Activated T-helper 2 cell treated with anti-CD3 and anti-CD28 coated beads, Interferon-gamma antibody, Interleukin-2, Interleukin-4, amounts not matched to agents 10 μg/mL and 5 μg/mL and 100 μg/mL, durations not matched to agents 14 hours and 24 hours and 36 hours (primary cell): ENCODE data around the gene ARPC4. TPM values are rescaled to one million over a fixed set of nuclear protein-coding genes. Genes with fewer than 3 reads are reported as not detected.

Experiments
- DNase-seq: peaks from one replicate; pipeline ENCODE4 v3.0.0; 2021; ENCODE audit warnings: low spot score
- H3K27ac Mint-ChIP-seq: one replicate; pipeline ENCODE4 v1.8.0; 2021; ENCODE audit warnings: mixed read lengths
- H3K27me3 Mint-ChIP-seq: one replicate; pipeline ENCODE4 v1.8.0; 2021; ENCODE audit warnings: low read depth, mixed read lengths
- H3K36me3 Mint-ChIP-seq: one replicate; pipeline ENCODE4 v1.8.0; 2021; ENCODE audit warnings: low read depth, mixed read lengths
- H3K4me1 Mint-ChIP-seq: one replicate; pipeline ENCODE4 v1.8.0; 2021; ENCODE audit warnings: low read depth, mixed read lengths
- H3K4me3 Mint-ChIP-seq: one replicate; pipeline ENCODE4 v1.8.0; 2021; ENCODE audit warnings: low read depth, mild to moderate bottlenecking, moderate library complexity, mixed read lengths
- H3K9me3 Mint-ChIP-seq: one replicate; pipeline ENCODE4 v1.8.0; 2021; ENCODE audit warnings: mixed read lengths
- intact Hi-C: fragments of 100-400 bp; cut with micrococcal nuclease; formaldehyde crosslinking; loops from one replicate; pipeline ENCODE4 v1.15.1; 2023
- total RNA-seq: library from RNA; stranded (reverse); gene quantifications from 2 replicates; pipeline ENCODE4 v1.2.3, GENCODE V29; 2022

ARPC4 gene
- 253 and 268 TPM in 2 replicates for total RNA-seq

DNA sequence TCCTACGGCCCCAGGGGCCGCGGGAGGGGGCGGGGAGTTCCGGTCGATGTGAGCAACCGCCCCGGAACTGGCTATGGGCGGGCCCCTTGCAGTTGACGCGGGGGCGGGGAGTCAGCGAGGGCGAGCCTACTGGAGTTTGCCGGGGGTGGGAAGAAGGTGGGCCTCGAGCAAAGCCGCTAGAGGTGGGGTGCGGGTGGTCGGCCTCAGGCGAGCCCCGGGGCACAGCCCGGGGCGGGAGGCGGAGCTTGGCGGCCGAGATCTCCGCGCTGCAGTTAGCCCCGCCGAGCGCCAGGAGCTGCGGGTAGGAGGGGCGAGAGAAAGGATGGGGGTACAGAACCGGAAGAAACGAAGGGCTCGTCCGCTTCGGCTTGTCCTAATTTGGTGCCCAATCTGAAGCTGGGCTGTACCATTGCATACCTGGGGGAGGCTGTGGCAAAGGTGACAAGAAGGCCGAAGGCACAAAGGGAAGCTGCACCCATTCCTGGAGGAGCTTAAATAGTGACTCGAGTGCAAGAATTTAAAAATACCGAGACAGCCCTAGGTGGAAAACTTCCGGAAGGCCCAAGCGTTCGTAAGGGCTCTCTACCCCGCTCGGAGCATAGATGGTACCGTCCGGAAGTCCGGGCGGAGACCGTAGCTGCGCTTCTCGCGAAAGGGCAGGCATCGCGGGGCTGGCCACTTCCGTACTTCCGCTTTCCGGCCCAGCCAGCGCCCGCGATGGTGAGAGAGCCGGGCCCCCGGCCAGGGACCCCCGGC is at the start of gene ARPC4, which contains the start of gene TADA3:
Gene ARPC4 (plus strand): TSS at position 678 of the 756 bp plus-strand sequence. CDS start 40 bp downstream, at position 718.
Gene TADA3 (minus strand): TSS at position 69 of the 756 bp plus-strand sequence. CDS start 1,007 bp downstream, outside the sequence.
- Mint-ChIP-seq H3K9me3 (no peaks in the 10 kb centered on the region), H3K4me1 (peaks cover 55% of the 10 kb centered on the region), H3K36me3 (peaks cover 70% of the 10 kb centered on the region), H3K4me3 (peak within 1 kb of the TSS; percentile 99), H3K27ac (peak within 1 kb of the TSS; percentile 98), H3K27me3 (no peaks in the 10 kb centered on the region)
- intact Hi-C loops = loop anchor here (1.0 to 10.0 kb wide), 9 partner anchors 14 to 452 kb away; partner anchors contain the start of genes BRPF1, CAMK1, CRELD1 and MTMR14
- peak; percentile 90 for DNase-seq

DNA sequence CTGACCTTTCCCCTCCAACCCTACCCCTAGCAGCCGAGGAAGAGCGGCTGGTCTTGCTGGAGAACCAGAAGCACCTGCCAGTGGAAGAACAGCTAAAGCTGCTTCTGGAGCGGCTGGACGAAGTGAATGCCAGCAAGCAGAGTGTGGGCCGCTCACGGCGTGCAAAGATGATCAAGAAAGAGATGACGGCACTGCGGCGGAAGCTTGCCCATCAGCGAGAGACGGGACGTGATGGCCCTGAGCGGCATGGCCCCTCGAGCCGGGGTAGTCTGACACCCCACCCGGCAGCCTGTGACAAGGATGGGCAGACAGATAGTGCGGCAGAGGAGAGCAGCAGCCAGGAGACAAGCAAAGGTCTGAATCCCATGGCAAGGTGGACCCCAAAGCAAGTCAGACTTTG is 49.3 kb upstream of the ARPC4 start:
- Mint-ChIP-seq H3K27ac (no peak overlapping the region), H3K4me3 (no peak overlapping the region), H3K36me3 (peaks cover 88% of the 10 kb centered on the region), H3K9me3 (no peaks in the 10 kb centered on the region), H3K4me1 (peaks cover 2% of the 10 kb centered on the region), H3K27me3 (no peaks in the 10 kb centered on the region)
- intact Hi-C loops = no loop called here
- DNase-seq = no peak

- Mint-ChIP-seq H3K4me1 (peaks cover 5% of the 10 kb centered on the region), H3K36me3 (peaks cover 89% of the 10 kb centered on the region), H3K4me3 (no peak overlapping the region), H3K27me3 (no peaks in the 10 kb centered on the region), H3K27ac (no peak overlapping the region), H3K9me3 (no peaks in the 10 kb centered on the region)
- intact Hi-C loops = no loop called here
- DNase-seq = no peak
Observed at GRCh38 chr3:9744162-9744561, 48.7 kb upstream of the ARPC4 start.

DNA sequence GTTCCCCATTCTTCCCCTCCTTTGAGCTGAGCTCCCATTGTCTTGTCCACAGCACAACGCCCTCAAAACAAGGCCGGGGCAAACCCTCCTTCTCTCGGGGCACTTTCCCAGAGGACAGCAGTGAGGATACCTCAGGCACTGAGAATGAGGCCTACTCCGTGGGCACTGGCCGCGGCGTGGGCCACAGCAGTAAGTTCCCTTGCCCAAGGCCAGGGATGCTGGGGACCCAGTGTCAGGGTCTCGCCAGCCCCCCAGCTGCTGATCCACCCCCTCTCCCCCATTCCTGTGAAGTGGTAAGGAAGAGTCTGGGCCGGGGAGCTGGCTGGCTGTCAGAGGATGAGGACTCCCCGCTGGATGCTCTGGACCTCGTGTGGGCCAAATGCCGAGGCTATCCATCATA is 47.4 kb upstream of the ARPC4 start:
- no peak for DNase-seq
- no peak overlapping the region for H3K4me3 Mint-ChIP-seq
- H3K4me1 Mint-ChIP-seq = peaks cover 8% of the 10 kb centered on the region
- no peak overlapping the region for H3K27ac Mint-ChIP-seq
- H3K36me3 Mint-ChIP-seq = peaks cover 79% of the 10 kb centered on the region
- no peaks in the 10 kb centered on the region for H3K27me3 Mint-ChIP-seq
- intact Hi-C loops = no loop called here
- no peaks in the 10 kb centered on the region for H3K9me3 Mint-ChIP-seq

DNA sequence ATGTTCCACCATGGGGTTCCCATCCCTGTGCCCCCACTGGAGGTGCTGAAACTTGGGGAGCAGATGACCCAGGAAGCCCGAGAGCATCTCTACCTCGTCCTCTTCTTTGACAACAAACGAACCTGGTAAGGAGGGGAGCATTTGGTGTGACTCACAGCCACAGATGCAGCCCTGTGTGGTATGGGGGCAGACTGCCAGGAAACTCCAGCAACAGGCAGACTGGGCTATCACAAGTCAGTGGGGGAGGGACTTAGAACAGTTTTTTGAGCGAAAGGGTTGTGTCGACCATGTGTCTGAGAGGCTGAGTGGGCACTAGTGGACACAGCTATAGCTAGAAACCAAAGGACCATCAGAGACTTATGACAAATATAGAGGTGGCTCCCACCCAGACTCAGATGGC is 46.6 kb upstream of the ARPC4 start:
- Mint-ChIP-seq H3K9me3 (no peaks in the 10 kb centered on the region), H3K36me3 (peaks cover 73% of the 10 kb centered on the region), H3K27ac (no peak overlapping the region), H3K4me1 (peaks cover 12% of the 10 kb centered on the region), H3K27me3 (no peaks in the 10 kb centered on the region), H3K4me3 (no peak overlapping the region)
- DNase-seq = no peak
- intact Hi-C loops = no loop called here

DNA sequence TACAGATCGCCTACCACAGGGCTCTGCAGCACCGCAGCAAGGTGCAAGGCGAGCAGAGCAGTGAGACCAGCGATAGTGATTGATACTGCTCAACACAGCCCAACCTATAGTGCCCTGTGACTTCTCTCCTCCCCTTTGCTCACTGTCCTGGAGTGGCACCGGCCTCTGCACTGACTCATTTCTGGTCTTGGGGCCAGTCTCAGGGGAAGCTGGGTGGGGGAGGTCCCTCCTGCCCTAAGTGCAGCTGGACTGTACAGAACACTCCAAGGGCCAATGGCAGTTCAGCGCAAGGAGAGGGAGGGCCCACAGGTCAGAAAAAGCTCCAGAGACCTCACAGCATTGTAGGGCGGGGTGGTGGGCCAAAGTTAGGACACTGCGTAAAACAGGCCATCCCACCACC is 45.6 kb upstream of the ARPC4 start:
- Mint-ChIP-seq H3K27me3 (no peaks in the 10 kb centered on the region), H3K27ac (no peak overlapping the region), H3K9me3 (no peaks in the 10 kb centered on the region), H3K36me3 (peaks cover 75% of the 10 kb centered on the region), H3K4me1 (peaks cover 20% of the 10 kb centered on the region), H3K4me3 (no peak overlapping the region)
- intact Hi-C loops = no loop called here
- no peak for DNase-seq

- Mint-ChIP-seq H3K27me3 (no peaks in the 10 kb centered on the region), H3K9me3 (no peaks in the 10 kb centered on the region), H3K4me3 (no peak overlapping the region), H3K27ac (no peak overlapping the region), H3K4me1 (peaks cover 20% of the 10 kb centered on the region), H3K36me3 (peaks cover 74% of the 10 kb centered on the region)
- intact Hi-C loops = no loop called here
- DNase-seq = no peak
Observed at GRCh38 chr3:9748031-9748430, 44.9 kb upstream of the ARPC4 start.

DNA sequence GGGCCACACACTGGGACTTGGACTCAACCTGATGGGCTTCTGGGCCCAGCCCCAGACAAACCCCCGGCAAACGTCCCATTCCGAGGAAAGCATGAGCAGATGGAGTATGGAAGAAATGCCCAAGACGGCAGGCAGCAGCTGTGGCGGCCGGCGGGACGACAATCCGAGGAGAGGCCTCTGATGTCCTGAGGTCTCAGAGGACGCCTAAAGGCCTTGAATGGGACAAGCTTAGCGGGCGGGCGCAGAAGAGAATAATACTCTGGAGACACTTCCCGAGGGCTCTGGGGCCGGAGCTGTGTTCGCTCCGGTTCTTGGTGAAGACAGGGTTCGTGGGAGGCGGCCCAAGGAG is 43.6 kb upstream of the ARPC4 start:
- peaks cover 23% of the 10 kb centered on the region for H3K4me1 Mint-ChIP-seq
- DNase-seq = no peak
- no peaks in the 10 kb centered on the region for H3K27me3 Mint-ChIP-seq
- intact Hi-C loops = loop anchor here (1.0 kb wide), 1 partner anchor 18 kb away; the partner anchor contains the start of gene BRPF1
- H3K4me3 Mint-ChIP-seq = peak overlapping the region; percentile 95
- peaks cover 71% of the 10 kb centered on the region for H3K36me3 Mint-ChIP-seq
- peak overlapping the region; percentile 94 for H3K27ac Mint-ChIP-seq
- H3K9me3 Mint-ChIP-seq = no peaks in the 10 kb centered on the region

DNA sequence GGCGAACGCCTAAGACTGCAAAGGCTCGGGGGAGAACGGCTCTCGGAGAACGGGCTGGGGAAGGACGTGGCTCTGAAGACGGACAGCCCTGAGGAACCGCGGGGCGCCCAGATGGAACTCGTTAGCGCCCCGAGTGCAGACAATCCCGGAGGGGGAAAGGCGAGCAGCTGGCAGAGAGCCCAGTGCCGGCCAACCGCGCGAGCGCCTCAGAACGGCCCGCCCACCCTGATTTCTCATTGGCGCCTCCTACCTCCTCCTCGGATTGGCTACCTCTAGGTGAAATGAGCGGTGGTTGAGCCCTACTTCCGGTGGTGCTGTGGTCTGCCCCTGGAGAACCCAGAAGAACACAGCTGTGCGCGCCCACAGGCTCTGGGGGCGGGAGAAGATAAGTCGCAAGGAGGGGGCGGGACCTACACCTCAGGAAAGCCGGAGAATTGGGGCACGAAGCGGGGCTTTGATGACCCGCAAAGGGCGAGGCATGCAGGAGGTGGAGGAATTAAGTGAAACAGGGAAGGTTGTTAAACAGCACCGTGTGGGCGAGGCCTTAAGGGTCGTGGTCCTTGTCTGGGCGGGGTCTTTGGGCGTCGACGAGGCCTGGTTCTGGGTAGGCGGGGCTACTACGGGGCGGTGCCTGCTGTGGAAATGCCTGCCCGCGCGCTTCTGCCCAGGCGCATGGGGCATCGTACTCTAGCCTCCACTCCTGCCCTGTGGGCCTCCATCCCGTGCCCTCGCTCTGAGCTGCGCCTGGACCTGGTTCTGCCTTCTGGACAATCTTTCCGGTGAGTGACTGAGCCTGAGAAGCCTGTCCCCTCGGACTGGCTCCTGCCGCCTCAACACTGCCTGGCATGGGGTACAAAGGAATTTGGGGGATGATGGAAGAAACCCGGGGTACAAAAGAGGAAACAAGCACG is 43.0 kb upstream of the ARPC4 start, which contains the start of gene OGG1:
Gene OGG1 (plus strand): TSS at position 308 of the 911 bp plus-strand sequence. CDS start 335 bp downstream, at position 643.
- H3K4me3 Mint-ChIP-seq = peak within 1 kb of the TSS; percentile 95

GRCh38 chr3:9750556-9751411 is 42.1 kb upstream of the ARPC4 start:
- Mint-ChIP-seq H3K9me3 (no peaks in the 10 kb centered on the region), H3K27ac (peak overlapping the region; percentile 94), H3K4me3 (peak overlapping the region; percentile 95), H3K4me1 (peaks cover 29% of the 10 kb centered on the region), H3K27me3 (no peaks in the 10 kb centered on the region), H3K36me3 (peaks cover 67% of the 10 kb centered on the region)
- intact Hi-C loops = loop anchor here (1.0 to 5.0 kb wide), 5 partner anchors 18 to 354 kb away; partner anchors contain the start of genes CAMK1 and TADA3
- DNase-seq = no peak

More for the DNA sequence above, 43.0 kb upstream of the ARPC4 start, which contains the start of gene OGG1:
- Mint-ChIP-seq H3K27me3 (no peaks in the 10 kb centered on the region), H3K36me3 (peaks cover 70% of the 10 kb centered on the region), H3K27ac (peak within 1 kb of the TSS; percentile 94), H3K9me3 (no peaks in the 10 kb centered on the region), H3K4me1 (peaks cover 28% of the 10 kb centered on the region)
- intact Hi-C loops = loop anchor here (1.0 to 5.0 kb wide), 6 partner anchors 19 to 354 kb away; partner anchors contain the start of genes BRPF1, CAMK1 and TADA3
- DNase-seq = peak; percentile 97

DNA sequence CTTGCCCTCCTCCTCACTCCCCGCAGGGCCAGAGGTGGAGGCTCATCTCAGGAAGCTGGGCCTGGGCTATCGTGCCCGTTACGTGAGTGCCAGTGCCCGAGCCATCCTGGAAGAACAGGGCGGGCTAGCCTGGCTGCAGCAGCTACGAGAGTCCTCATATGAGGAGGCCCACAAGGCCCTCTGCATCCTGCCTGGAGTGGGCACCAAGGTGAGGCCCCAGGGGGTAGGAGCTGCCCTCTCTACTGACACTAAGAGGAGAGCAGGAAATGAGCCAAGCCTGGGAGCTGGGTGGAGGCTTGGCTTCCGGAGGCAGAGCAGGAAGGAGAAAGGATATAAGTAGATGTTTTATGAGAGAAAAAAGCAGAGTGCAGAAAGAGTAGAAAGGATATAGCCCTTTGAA is 38.2 kb upstream of the ARPC4 start:
- H3K4me1 Mint-ChIP-seq = peaks cover 22% of the 10 kb centered on the region
- H3K4me3 Mint-ChIP-seq = peak overlapping the region; percentile 45
- H3K27me3 Mint-ChIP-seq = no peaks in the 10 kb centered on the region
- H3K9me3 Mint-ChIP-seq = no peaks in the 10 kb centered on the region
- DNase-seq = no peak
- peaks cover 64% of the 10 kb centered on the region for H3K36me3 Mint-ChIP-seq
- H3K27ac Mint-ChIP-seq = peak overlapping the region; percentile 65
- intact Hi-C loops = loop anchor here (5.0 kb wide), 1 partner anchor 53 kb away; no protein-coding TSS in a partner anchor

DNA sequence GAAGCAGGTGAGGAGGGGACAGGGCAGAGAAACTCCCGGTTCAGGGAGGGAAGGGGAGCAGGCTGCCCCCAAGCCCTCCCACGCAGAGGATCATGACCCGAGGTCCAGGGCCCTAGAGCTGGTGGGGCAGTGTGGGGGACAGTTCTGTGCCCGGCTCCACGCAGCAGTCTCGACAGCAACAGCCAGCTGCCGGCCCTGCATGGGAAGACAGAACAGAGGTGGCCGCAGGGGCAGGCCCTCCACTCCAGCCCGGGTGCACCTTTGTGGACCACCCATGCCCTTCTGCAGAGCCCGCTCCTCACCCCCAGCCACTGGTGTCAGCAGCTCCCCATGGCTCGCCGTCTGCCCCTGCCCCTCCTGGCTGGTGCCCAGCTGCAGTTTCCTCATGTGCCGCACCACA is 35.5 kb upstream of the ARPC4 start:
- Mint-ChIP-seq H3K4me1 (peaks cover 9% of the 10 kb centered on the region), H3K27ac (no peak overlapping the region), H3K36me3 (peaks cover 73% of the 10 kb centered on the region), H3K9me3 (no peaks in the 10 kb centered on the region), H3K4me3 (no peak overlapping the region), H3K27me3 (no peaks in the 10 kb centered on the region)
- intact Hi-C loops = no loop called here
- no peak for DNase-seq
